ENCODE results near the gene UNC13A. TPM values are rescaled to one million over a fixed set of nuclear protein-coding genes. Genes with fewer than 3 reads are reported as not detected.

UNC13A gene
- total RNA-seq, 1 donor from 2014 or later, result 3.9 TPM

GRCh38 chr19:17686592-17687024 is 1.5 kb downstream of the UNC13A start:
- no peak for TF ChIP-seq CTCF (IDR thresholded peaks at IDR 0.05; ENCODE audit: unreplicated experiment)
- H3K27me3 Mint-ChIP-seq, result peaks cover 57% of the 10 kb centered on the region
- no peak for DNase-seq (ENCODE audit: low spot score, unreplicated experiment)
- H3K9me3 Mint-ChIP-seq (ENCODE audit: low read depth), result no peaks in the 10 kb centered on the region
- H3K4me3 Mint-ChIP-seq (ENCODE audit: low read depth), result no peak overlapping the region
- no peak overlapping the region for H3K27ac Mint-ChIP-seq
- peaks cover 3% of the 10 kb centered on the region for H3K4me1 Mint-ChIP-seq (ENCODE audit: low read depth)
- H3K36me3 Mint-ChIP-seq (ENCODE audit: insufficient read depth), result no peaks in the 10 kb centered on the region

GRCh38 chr19:17686023-17686521 is 2.1 kb downstream of the UNC13A start:
- peaks cover 62% of the 10 kb centered on the region for H3K27me3 Mint-ChIP-seq

GRCh38 chr19:17685451-17686022 is 2.6 kb downstream of the UNC13A start:
- Mint-ChIP-seq H3K4me1 (ENCODE audit: low read depth) (peaks cover 3% of the 10 kb centered on the region), H3K36me3 (ENCODE audit: insufficient read depth) (no peaks in the 10 kb centered on the region), H3K27me3 (peaks cover 64% of the 10 kb centered on the region), H3K4me3 (ENCODE audit: low read depth) (no peak overlapping the region), H3K9me3 (ENCODE audit: low read depth) (no peaks in the 10 kb centered on the region), H3K27ac (no peak overlapping the region)
- no peak for TF ChIP-seq CTCF (IDR thresholded peaks at IDR 0.05; ENCODE audit: unreplicated experiment)
- DNase-seq (ENCODE audit: low spot score, unreplicated experiment), result no peak

More at GRCh38 chr19:17686023-17686521, 2.1 kb downstream of the UNC13A start:
- H3K27ac Mint-ChIP-seq, result no peak overlapping the region
- no peak overlapping the region for H3K4me3 Mint-ChIP-seq (ENCODE audit: low read depth)
- no peak for TF ChIP-seq CTCF (IDR thresholded peaks at IDR 0.05; ENCODE audit: unreplicated experiment)
- no peaks in the 10 kb centered on the region for H3K9me3 Mint-ChIP-seq (ENCODE audit: low read depth)
- H3K4me1 Mint-ChIP-seq (ENCODE audit: low read depth), result peaks cover 3% of the 10 kb centered on the region
- no peaks in the 10 kb centered on the region for H3K36me3 Mint-ChIP-seq (ENCODE audit: insufficient read depth)
- DNase-seq (ENCODE audit: low spot score, unreplicated experiment), result no peak

GRCh38 chr19:17684256-17684655 is 3.9 kb downstream of the UNC13A start:
- H3K27ac Mint-ChIP-seq, result no peak overlapping the region
- DNase-seq (ENCODE audit: low spot score, unreplicated experiment), result no peak
- H3K4me1 Mint-ChIP-seq (ENCODE audit: low read depth), result peaks cover 3% of the 10 kb centered on the region
- peaks cover 71% of the 10 kb centered on the region for H3K27me3 Mint-ChIP-seq
- H3K9me3 Mint-ChIP-seq (ENCODE audit: low read depth), result no peaks in the 10 kb centered on the region
- no peak for TF ChIP-seq CTCF (IDR thresholded peaks at IDR 0.05; ENCODE audit: unreplicated experiment)
- no peaks in the 10 kb centered on the region for H3K36me3 Mint-ChIP-seq (ENCODE audit: insufficient read depth)
- H3K4me3 Mint-ChIP-seq (ENCODE audit: low read depth), result no peak overlapping the region

GRCh38 chr19:17683078-17683477 is 5.1 kb downstream of the UNC13A start:
- peaks cover 2% of the 10 kb centered on the region for H3K4me1 Mint-ChIP-seq (ENCODE audit: low read depth)

More at GRCh38 chr19:17683078-17683477, 5.1 kb downstream of the UNC13A start:
- no peak for DNase-seq (ENCODE audit: low spot score, unreplicated experiment)
- H3K27me3 Mint-ChIP-seq, result peaks cover 71% of the 10 kb centered on the region
- no peak overlapping the region for H3K27ac Mint-ChIP-seq
- no peaks in the 10 kb centered on the region for H3K36me3 Mint-ChIP-seq (ENCODE audit: insufficient read depth)
- H3K9me3 Mint-ChIP-seq (ENCODE audit: low read depth), result no peaks in the 10 kb centered on the region
- H3K4me3 Mint-ChIP-seq (ENCODE audit: low read depth), result no peak overlapping the region
- TF ChIP-seq CTCF (IDR thresholded peaks at IDR 0.05; ENCODE audit: unreplicated experiment), result no peak
